Stimulated activated CD4-positive, alpha-beta T cell treated with anti-CD3 and anti-CD28 coated beads, Interleukin-12 subunit alpha, Interleukin-12 subunit beta, amount 100 ng/mL, for 24 hours (primary cell): ENCODE data around the gene ANTXR1.
A peak's percentile ranks its signal among the peaks of the same experiment; 100 is the strongest.

Experiments
- DNase-seq, 2 experiments: peaks; one replicate each; pipeline ENCODE4 v3.0.0-alpha.2; 2020; ENCODE audit warnings: low read depth in 2 of 2

Gene ANTXR1

GRCh38 chr2:69013142-69013839 lies at the start of gene ANTXR1:
TSS of gene ANTXR1 (plus strand) at chr2:69013179. CDS start at chr2:69013500, 321 bp downstream.
- DNase-seq, result peak in 1 of 2 experiments; percentile 4

- no peak for DNase-seq
Observed at GRCh38 chr2:68964282-68964681, 48.7 kb upstream of the ANTXR1 start.

- no peak for DNase-seq
Observed at GRCh38 chr2:68968221-68968620, 44.8 kb upstream of the ANTXR1 start.

GRCh38 chr2:68969736-68970490 lies 43.1 kb upstream of the ANTXR1 start:
- no peak for DNase-seq

- DNase-seq, result no peak
Observed at GRCh38 chr2:68970566-68971265, 42.3 kb upstream of the ANTXR1 start.

- no peak for DNase-seq
Observed at GRCh38 chr2:68971591-68972231, 41.3 kb upstream of the ANTXR1 start.

- DNase-seq, result no peak
Observed at GRCh38 chr2:68974251-68974650, 38.7 kb upstream of the ANTXR1 start, which contains the start of gene GKN1. TSS of gene GKN1 (plus strand) at chr2:68974636. CDS start at chr2:68974678, 42 bp downstream.

GRCh38 chr2:68974946-68975665 lies 37.9 kb upstream of the ANTXR1 start:
- no peak for DNase-seq

GRCh38 chr2:68975844-68976243 lies 37.1 kb upstream of the ANTXR1 start:
- no peak for DNase-seq

- DNase-seq, result no peak
Observed at GRCh38 chr2:68977453-68977852, 35.5 kb upstream of the ANTXR1 start.

- DNase-seq, result no peak
Observed at GRCh38 chr2:68978098-68978497, 34.9 kb upstream of the ANTXR1 start.

GRCh38 chr2:68980956-68981355 lies 32.0 kb upstream of the ANTXR1 start:
- DNase-seq, result no peak

- DNase-seq, result no peak
Observed at GRCh38 chr2:68987021-68987503, 25.9 kb upstream of the ANTXR1 start.

GRCh38 chr2:68989035-68989434 lies 23.9 kb upstream of the ANTXR1 start:
- DNase-seq, result no peak

- no peak for DNase-seq
Observed at GRCh38 chr2:68992341-68992740, 20.6 kb upstream of the ANTXR1 start.

- no peak for DNase-seq
Observed at GRCh38 chr2:68992933-68993332, 20.0 kb upstream of the ANTXR1 start.

GRCh38 chr2:68993660-68994059 lies 19.3 kb upstream of the ANTXR1 start:
- no peak for DNase-seq

- DNase-seq, result no peak
Observed at GRCh38 chr2:68994864-68995263, 18.1 kb upstream of the ANTXR1 start.

GRCh38 chr2:68995916-68996315 lies 17.1 kb upstream of the ANTXR1 start:
- no peak for DNase-seq

- DNase-seq, result no peak
Observed at GRCh38 chr2:68997401-68997800, 15.6 kb upstream of the ANTXR1 start.

GRCh38 chr2:69001879-69002278 lies 11.1 kb upstream of the ANTXR1 start:
- no peak for DNase-seq
